Inflammatory macrophage (primary cell): ENCODE results near the gene ZNF502.

Experiments
- DNase-seq, 2 donors: peaks; one replicate each; pipeline ENCODE4 v3.0.0-alpha.2; 2020 to 2022

Gene ZNF502

GRCh38 chr3:44771424-44772098 lies 59.1 kb downstream of the ZNF502 start:
- DNase-seq: no peak

DNA sequence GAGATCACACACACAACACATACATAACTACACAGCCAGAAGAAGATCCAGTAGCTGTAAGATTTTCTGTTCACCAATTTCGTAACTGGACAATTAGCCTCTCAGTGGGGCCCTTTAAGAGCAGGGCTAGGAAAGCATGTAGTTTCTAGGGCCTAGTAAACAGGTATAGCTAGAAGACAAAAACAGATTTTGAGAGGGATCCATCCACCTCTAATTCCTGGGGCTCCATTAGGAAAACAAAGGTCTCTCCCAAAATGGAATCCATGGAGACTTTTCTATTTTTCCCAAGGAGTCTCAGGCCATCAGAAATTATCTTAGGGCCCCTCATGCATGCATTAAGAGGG lies 59.6 kb downstream of the ZNF502 start:
- DNase-seq: no peak
